K562 (cell line): ENCODE measurements around the gene GRAMD2A. TPM values are rescaled to one million over a fixed set of nuclear protein-coding genes. Genes with fewer than 3 reads are reported as not detected.

Source experiments
- ATAC-seq: fragments of 200-7000 bp; cut with Tn5 transposase; 3 replicates; pipeline ENCODE4 v1.9.1; 2020; ENCODE audit warnings: moderate library complexity
- BruUV-seq: library from RNA; stranded (reverse); fragments of 400-500 nt; replicated peaks from 2 replicates; lab custom pipeline; 2021; lab: Mats Ljungman, UMichigan
- CTCF ChIA-PET: fragments of 300-600 bp; formaldehyde crosslinking; extraction: SDS; loops from one replicate; lab custom pipeline; 2021; ENCODE audit warnings: low intra/inter-chr PET ratio; lab: Yijun Ruan, JAX
- POLR2A ChIA-PET: fragments of 300-600, 350-650 bp; sonication (Branson Sonifier 250); formaldehyde crosslinking; extraction: SDS; loops from one replicate; lab custom pipeline; 2021; ENCODE audit warnings: antibody characterized with exemption, inconsistent platforms; lab: Yijun Ruan, JAX
- DNase-seq, 4 experiments: peaks; one replicate each; pipeline versions ENCODE4 v3.0.0 to v3.0.0-alpha.2; 2011 to 2018; ENCODE audit warnings: low spot score in 3 of 4, mixed read lengths in 3 of 4; ENCODE audit errors: extremely low read depth in 1 of 4
- FAIRE-seq: peaks from 2 replicates; lab custom pipeline; 2011; peaks lifted over from hg19 to GRCh38; lab: Jason Lieb, UNC
- H2AFZ ChIP-seq: 2 replicates; pipeline ENCODE4 v1.6.0; 2011; ENCODE audit warnings: low read depth, low read length, control low read depth, inconsistent platforms
- H3K27ac ChIP-seq: fragments of 200-600 bp; 3 replicates; pipeline ENCODE4 v1.8.0; 2011; ENCODE audit warnings: low read depth, mild to moderate bottlenecking, control low read depth, inconsistent platforms, low read length, moderate library complexity, mixed read lengths; ENCODE audit errors: extremely low read depth
- H3K27me3 ChIP-seq, 2 experiments: fragments of 300-600 bp in 1 of 2; 2 replicates in 1 of 2; 3 replicates in 1 of 2; pipeline versions ENCODE4 v1.6.0 to v1.8.0; 2011; ENCODE audit warnings: inconsistent platforms in 2 of 2, low read length in 2 of 2, mild to moderate bottlenecking in 1 of 2, mixed read lengths in 1 of 2, moderate library complexity in 1 of 2; ENCODE audit not compliant: control insufficient read depth in 2 of 2, insufficient read depth in 2 of 2
- H3K36me3 ChIP-seq: fragments of 300-600 bp; 3 replicates; pipeline ENCODE4 v1.8.0; 2011; ENCODE audit warnings: mild to moderate bottlenecking, low read length, inconsistent platforms; ENCODE audit not compliant: control insufficient read depth, insufficient read depth
- H3K4me1 ChIP-seq, 2 experiments: fragments of 200-600 bp in 1 of 2; replicated peaks in 1 of 2; 2 replicates in 1 of 2; 3 replicates in 1 of 2; pipeline versions ENCODE4 v1.5.1 to v1.8.0; 2011; ENCODE audit warnings: inconsistent platforms in 2 of 2, low read length in 2 of 2, mild to moderate bottlenecking in 1 of 2, mixed read lengths in 1 of 2, moderate library complexity in 1 of 2; ENCODE audit not compliant: control insufficient read depth in 2 of 2, insufficient read depth in 2 of 2
- H3K4me2 ChIP-seq: 2 replicates; pipeline ENCODE4 v1.6.1; 2011; ENCODE audit warnings: low read length, control low read depth, inconsistent platforms, mixed read lengths; ENCODE audit not compliant: insufficient read depth
- H3K4me3 ChIP-seq: fragments of 200-600 bp; sonication (generic), shearing (Covaris generic); 2 replicates; pipeline ENCODE4 v1.5.1; 2016; ENCODE audit warnings: control low read depth, inconsistent platforms
- H3K79me2 ChIP-seq: fragments of 200-600 bp; 3 replicates; pipeline ENCODE4 v1.8.0; 2011; ENCODE audit warnings: low read length, inconsistent platforms; ENCODE audit not compliant: control insufficient read depth, insufficient read depth
- H3K9ac ChIP-seq, 2 experiments: 2 replicates each; pipeline versions ENCODE4 v1.6.0 to v1.6.1; 2011; ENCODE audit warnings: low read depth in 2 of 2, low read length in 2 of 2, control low read depth in 1 of 2, inconsistent platforms in 1 of 2, mild to moderate bottlenecking in 1 of 2, mixed read lengths in 1 of 2; ENCODE audit not compliant: insufficient read depth in 1 of 2
- H3K9me1 ChIP-seq: one replicate; pipeline ENCODE4 v1.6.0; 2011; ENCODE audit warnings: inconsistent platforms, mild to moderate bottlenecking, low read length, moderate library complexity; ENCODE audit not compliant: control insufficient read depth, insufficient read depth
- H3K9me3 ChIP-seq: replicated peaks from 2 replicates; pipeline ENCODE4 v1.5.1; 2011; ENCODE audit warnings: low read depth, low read length, inconsistent platforms; ENCODE audit not compliant: control insufficient read depth, insufficient read depth
- H4K20me1 ChIP-seq: replicated peaks from 2 replicates; pipeline ENCODE4 v1.6.1; 2011; ENCODE audit warnings: low read length, inconsistent platforms, mixed read lengths; ENCODE audit not compliant: control insufficient read depth, insufficient read depth
- E4F1 ChIP-seq: fragments of 250-450 bp; sonication (Bioruptor Pico); IDR thresholded peaks from 2 replicates; pipeline ENCODE4 v1.5.0; 2021; ENCODE audit warnings: mild to moderate bottlenecking, borderline replicate concordance
- HLTF ChIP-seq: fragments of 450-650 bp; IDR thresholded peaks from 2 replicates; pipeline ENCODE4 v1.6.1; 2016
- NR4A1 ChIP-seq, 2 experiments: fragments of 250-450 bp in 1 of 2; fragments of 450-650 bp in 1 of 2; sonication (Bioruptor Pico) in 1 of 2; IDR thresholded peaks; 2 replicates each; pipeline versions ENCODE4 v1.4.0 to v1.6.1; 2016 to 2020; ENCODE audit warnings: mild to moderate bottlenecking in 2 of 2, missing compliant biosample characterization in 1 of 2, missing genetic modification characterization in 1 of 2, moderate library complexity in 1 of 2
- TEAD4 ChIP-seq, 2 experiments: sonication (generic) in 1 of 2; formaldehyde crosslinking in 1 of 2; IDR thresholded peaks; 2 replicates each; pipeline versions ENCODE4 v1.6.1 to v1.8.0; 2012 to 2022; ENCODE audit warnings: borderline replicate concordance in 1 of 2, inconsistent platforms in 1 of 2, low read length in 1 of 2, mild to moderate bottlenecking in 1 of 2, missing genetic modification reagents in 1 of 2
- ZMIZ1 ChIP-seq, 2 experiments: fragments of 150-350 bp in 1 of 2; IDR thresholded peaks; 2 replicates each; pipeline ENCODE4 v1.6.1; 2012 to 2016; ENCODE audit warnings: low read depth in 2 of 2, low read length in 2 of 2, mild to moderate bottlenecking in 1 of 2, moderate library complexity in 1 of 2
- ZNF407 ChIP-seq: fragments of 450-650 bp; IDR thresholded peaks from 2 replicates; pipeline ENCODE4 v1.6.1; 2016; ENCODE audit warnings: low read depth
- ZNF668 ChIP-seq: fragments of 250-450 bp; sonication (Bioruptor Pico); IDR thresholded peaks from 2 replicates; pipeline ENCODE4 v1.8.0; 2022; ENCODE audit warnings: mild to moderate bottlenecking, inconsistent platforms
- WGBS: fragments of 100-300 bp; shearing (Covaris generic); methylation state at CpG from one replicate; pipeline ENCODE4 v1.1.6; 2016; ENCODE audit warnings: low coverage, mixed read lengths; ENCODE audit not compliant: insufficient coverage; ENCODE audit errors: missing lambda C conversion rate; 5-methylcytosine and 5-hydroxymethylcytosine counted together
- in situ Hi-C: fragments of 300-500 bp; cut with MboI; formaldehyde crosslinking; loops from 4 replicates; pipeline ENCODE4 v1.15.0; 2018; ENCODE audit warnings: inconsistent platforms, mixed read lengths
- intact Hi-C: fragments of 100-400 bp; cut with micrococcal nuclease; formaldehyde crosslinking; loops from 2 replicates; pipeline ENCODE4 v1.14.2; 2022
- polyA plus RNA-seq, 8 experiments: library from polyadenylated mRNA; depleted of rRNA in 4 of 8; stranded (reverse) in 5 of 8; unstranded in 3 of 8; fragments of >200 nt; fragmentation: Nextera tagmentation in 2 of 8; fragmentation: Illumina TruSeq in 1 of 8; extraction: Ambion mirVana in 2 of 8; extraction: Trizol in 1 of 8; gene quantifications; 2 replicates each; pipeline versions ENCODE4 v1.2.1 to v1.2.3, GENCODE V29; 2011 to 2014; ENCODE audit warnings: inconsistent platforms in 1 of 8, missing spikeins in 1 of 8
- total RNA-seq, 7 experiments: library from RNA; depleted of rRNA in 6 of 7; stranded (reverse); fragments of >200 nt in 6 of 7; fragmentation: Illumina TruSeq in 2 of 7; extraction: Trizol in 2 of 7; gene quantifications; 2 replicates each; pipeline versions ENCODE4 v1.2.1 to v1.2.3, GENCODE V29; 2011 to 2021; ENCODE audit warnings: low replicate concordance in 1 of 7

The GRAMD2A gene
- total and polyA plus RNA-seq, 9 of the 15 experiments (the other 6 are each of a cell fraction or from before 2014, with no cell fraction given), result 0.08 to 0.22 TPM; not detected in 7

DNA sequence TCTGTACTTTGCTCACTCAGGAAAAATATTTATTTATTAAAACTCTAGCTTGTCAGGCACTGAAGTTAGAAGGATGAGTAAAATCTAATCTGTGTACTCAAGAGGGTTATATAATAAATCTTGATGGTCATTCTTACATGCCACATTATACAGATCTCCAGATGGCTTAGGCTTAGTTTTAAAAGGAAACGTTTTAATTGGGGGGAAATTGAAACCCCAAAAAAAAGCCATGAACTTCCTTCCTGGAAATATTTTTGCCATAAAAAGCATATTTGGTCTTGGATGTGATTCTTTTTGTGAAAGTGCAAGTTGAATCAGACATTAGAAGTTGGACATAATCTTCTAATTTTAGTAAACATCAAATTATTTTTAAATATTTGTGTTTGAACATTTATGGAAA, 73.4 kb downstream of the GRAMD2A start:
- in situ Hi-C loops, result no loop called here
- CTCF ChIA-PET, result no interaction called here
- POLR2A ChIA-PET, result interaction anchor here (0.7 kb wide), 1 partner anchor 32 kb away, joined by 3 read pairs; no protein-coding TSS in a partner anchor
- Histone ChIP-seq H3K27ac (no peak overlapping the region), H3K27me3 (no peaks in the 10 kb centered on the region), H4K20me1 (no peaks in the 10 kb centered on the region), H2AFZ (no peak overlapping the region), H3K79me2 (peaks cover under 1% of the 10 kb centered on the region; the same call in 1 of the 3 replicates), H3K4me3 (no peak overlapping the region), H3K9me3 (no peaks in the 10 kb centered on the region), H3K4me1 (peaks cover 2 to 6% of the 10 kb centered on the region in 2 experiments; a peak in 1 of 5 replicates), H3K4me2 (no peak overlapping the region), H3K9me1 (no peaks in the 10 kb centered on the region), H3K36me3 (no peaks in the 10 kb centered on the region), H3K9ac (no peak overlapping the region)
- no peak for ATAC-seq
- DNase-seq, result no peak
- no peak for FAIRE-seq
- intact Hi-C loops, result no loop called here
- WGBS, result 12% methylated on average over 1 of the region's 1 CpG
- no TSS peak for BruUV-seq
- TF ChIP-seq TEAD4 (IDR thresholded peaks at IDR 0.05; ENCODE audit: low read length) (no peak), TEAD4 (CRISPR knock-in tag; IDR thresholded peaks at IDR 0.05; ENCODE audit: borderline replicate concordance) (no peak), ZMIZ1 (IDR thresholded peaks at IDR 0.05; ENCODE audit: low read depth in 2 of 2, low read length in 2 of 2) (no peak), ZNF407 (no peak), HLTF (no peak), ZNF668 (no peak), NR4A1 (CRISPR knock-in tag; IDR thresholded peaks at IDR 0.05) (no peak), NR4A1 (tag; IDR thresholded peaks at IDR 0.05) (no peak), E4F1 (CRISPR knock-in tag) (no peak)
